GM18519 (cell line): Measurements from ENCODE around the gene STPG2.

ENCODE experiments used
- ATAC-seq: cut with Tn5 transposase; IDR thresholded peaks from one replicate; pipeline ENCODE4 v1.9.1; 2021; ENCODE audit warnings: mild to moderate bottlenecking, moderate library complexity; ENCODE audit not compliant: unreplicated experiment, low FRiP score

STPG2 gene

GRCh38 chr4:97548943-97549583 is 594.2 kb downstream of the STPG2 start:
- ATAC-seq = peak; percentile 55

- ATAC-seq = no peak
Observed at GRCh38 chr4:97548186-97548585, 595.1 kb downstream of the STPG2 start.

GRCh38 chr4:97531351-97531750 is 611.9 kb downstream of the STPG2 start:
- ATAC-seq = no peak

GRCh38 chr4:97530676-97531075 is 612.6 kb downstream of the STPG2 start:
- ATAC-seq = no peak

GRCh38 chr4:97525236-97525635 is 618.0 kb downstream of the STPG2 start:
- no peak for ATAC-seq

GRCh38 chr4:97517939-97518338 is 625.3 kb downstream of the STPG2 start:
- no peak for ATAC-seq

- ATAC-seq = no peak
Observed at GRCh38 chr4:97513917-97514316, 629.4 kb downstream of the STPG2 start.
